HepG2 (cell line): ENCODE results near the gene ADAM15. TPM values are rescaled to one million over a fixed set of nuclear protein-coding genes. Genes with fewer than 3 reads are reported as not detected.

Experiments
- ARID4A ChIP-seq: sonication (generic); formaldehyde crosslinking; IDR thresholded peaks from 2 replicates; pipeline ENCODE4 v1.5.0; 2020; ENCODE audit warnings: mild to moderate bottlenecking, missing genetic modification reagents, borderline replicate concordance
- GABPB1 ChIP-seq: IDR thresholded peaks from 2 replicates; pipeline ENCODE4 v1.6.1; 2016; ENCODE audit warnings: mild to moderate bottlenecking, missing genetic modification reagents, moderate library complexity, missing compliant biosample characterization
- GATA4 ChIP-seq: sonication (generic); IDR thresholded peaks from 2 replicates; pipeline ENCODE4 v1.6.1; 2016; ENCODE audit warnings: antibody characterized with exemption, low read depth, borderline replicate concordance
- KAT7 ChIP-seq: IDR thresholded peaks from 2 replicates; pipeline ENCODE4 v1.6.1; 2018; ENCODE audit warnings: borderline replicate concordance, missing compliant biosample characterization
- KAT8 ChIP-seq: IDR thresholded peaks from 2 replicates; pipeline ENCODE4 v1.6.1; 2016; ENCODE audit warnings: missing genetic modification reagents, missing compliant biosample characterization
- KLF16 ChIP-seq, 2 experiments: sonication (generic) in 1 of 2; formaldehyde crosslinking in 1 of 2; IDR thresholded peaks; 2 replicates each; pipeline versions ENCODE4 v1.6.1 to v1.8.0; 2016 to 2023; ENCODE audit warnings: missing genetic modification reagents in 2 of 2, missing compliant biosample characterization in 1 of 2
- MEIS2 ChIP-seq: sonication (generic); formaldehyde crosslinking; IDR thresholded peaks from 2 replicates; pipeline ENCODE4 v1.9.0; 2021; ENCODE audit warnings: mild to moderate bottlenecking, missing genetic modification reagents
- MYC ChIP-seq: sonication (generic); formaldehyde crosslinking; IDR thresholded peaks from 2 replicates; pipeline ENCODE4 v1.9.0; 2021; ENCODE audit warnings: missing genetic modification reagents, borderline replicate concordance
- SALL1 ChIP-seq: sonication (generic); formaldehyde crosslinking; IDR thresholded peaks from 2 replicates; pipeline ENCODE4 v1.8.0; 2022; ENCODE audit warnings: mild to moderate bottlenecking, missing genetic modification reagents
- THYN1 ChIP-seq: sonication (generic); formaldehyde crosslinking; IDR thresholded peaks from 2 replicates; pipeline ENCODE4 v1.8.1; 2023; ENCODE audit warnings: low read depth, mild to moderate bottlenecking, moderate library complexity, missing genetic modification reagents, borderline replicate concordance
- ZNF572 ChIP-seq: sonication (generic); formaldehyde crosslinking; IDR thresholded peaks from 2 replicates; pipeline ENCODE4 v1.5.1; 2020; ENCODE audit warnings: mild to moderate bottlenecking, missing genetic modification reagents
- ZNF644 ChIP-seq: IDR thresholded peaks from 2 replicates; pipeline ENCODE4 v1.6.1; 2016; ENCODE audit warnings: low read depth
- polyA plus RNA-seq, 8 experiments: library from polyadenylated mRNA; depleted of rRNA in 3 of 8; stranded (reverse) in 7 of 8; unstranded in 1 of 8; fragments of >200 nt; fragmentation: Illumina TruSeq in 4 of 8; extraction: Trizol in 4 of 8; gene quantifications; 2 replicates each; pipeline versions ENCODE4 v1.2.1 to v1.2.3, GENCODE V29; 2011 to 2016; ENCODE audit warnings: low read depth in 4 of 8, missing spikeins in 1 of 8, mixed read lengths in 1 of 8; ENCODE audit not compliant: insufficient read depth in 1 of 8
- total RNA-seq, 5 experiments: library from RNA; depleted of rRNA; stranded (reverse); fragments of >200 nt; fragmentation: Illumina TruSeq; extraction: Trizol; gene quantifications; 2 replicates each; pipeline ENCODE4 v1.2.3, GENCODE V29; 2016; ENCODE audit warnings: low read depth in 1 of 5

ADAM15 gene
- total and polyA plus RNA-seq, 2 of the 13 experiments (the other 11 are each of a cell fraction or from before 2014, with no cell fraction given): 17.9 to 25.6 TPM

GRCh38 chr1:155050560-155051341, at the start of gene ADAM15 (continued):
- peak; percentile 82 for TF ChIP-seq ARID4A (CRISPR knock-in tag)
- peak; percentile 89; the same call in 1 of the 2 replicates for TF ChIP-seq MYC (CRISPR knock-in tag)
- 0 out of 2 replicates have a peak, but pooled peaks have one; percentile 29 for TF ChIP-seq GATA4
- TF ChIP-seq KAT7 (CRISPR knock-in tag): peak; percentile 78; the same call in 1 of the 2 replicates
- no peak for TF ChIP-seq THYN1
- peak in 1 of 2 experiments; percentile 72; a peak in 1 of 4 replicates for TF ChIP-seq KLF16 (CRISPR knock-in tag; IDR thresholded peaks at IDR 0.05)
- TF ChIP-seq MEIS2: peak; percentile 45; the same call in 1 of the 2 replicates
- no peak for TF ChIP-seq ZNF644
- TF ChIP-seq ZNF572 (CRISPR knock-in tag): peak; percentile 98; the same call in 1 of the 2 replicates
- peak; percentile 89 for TF ChIP-seq SALL1
- peak; percentile 76 for TF ChIP-seq KAT8 (CRISPR knock-in tag)
- TF ChIP-seq GABPB1 (CRISPR knock-in tag): peak; percentile 89
